RPMI8226 (cell line): ENCODE measurements around the gene ITIH2.
"Not testable (repeated sequence)": the region's sequence is repeated elsewhere in the genome, so short reads cannot be mapped to it uniquely, and the experiment has no call there.

Experiments used
- DNase-seq: peaks from one replicate; pipeline ENCODE4 v3.0.0-alpha.2; 2015

ITIH2 gene

GRCh38 chr10:7752251-7752650 lies 49.1 kb downstream of the ITIH2 start:
- no peak for DNase-seq

- no peak for DNase-seq
Observed at GRCh38 chr10:7755103-7755502, 52.0 kb downstream of the ITIH2 start.

GRCh38 chr10:7756360-7756992 lies 53.4 kb downstream of the ITIH2 start:
- peak; percentile 33 for DNase-seq

GRCh38 chr10:7763929-7764328 lies 60.8 kb downstream of the ITIH2 start:
- DNase-seq = no peak

- DNase-seq = no peak
Observed at GRCh38 chr10:7766241-7766640, 63.1 kb downstream of the ITIH2 start.

- no peak for DNase-seq
Observed at GRCh38 chr10:7767209-7767608, 64.1 kb downstream of the ITIH2 start.

GRCh38 chr10:7768417-7768816 lies 65.3 kb downstream of the ITIH2 start:
- DNase-seq = no peak

GRCh38 chr10:7773845-7774801 lies 71.0 kb downstream of the ITIH2 start:
- peak; percentile 19 for DNase-seq

GRCh38 chr10:7776777-7777176 lies 73.7 kb downstream of the ITIH2 start:
- no peak for DNase-seq

GRCh38 chr10:7782194-7782593 lies 79.1 kb downstream of the ITIH2 start:
- not testable (repeated sequence) for DNase-seq

GRCh38 chr10:7786430-7786829 lies 83.3 kb downstream of the ITIH2 start:
- DNase-seq = no peak

GRCh38 chr10:7787150-7787856 lies 84.2 kb downstream of the ITIH2 start:
- no peak for DNase-seq

- DNase-seq = peak; percentile 97
Observed at GRCh38 chr10:7787857-7788638, 84.9 kb downstream of the ITIH2 start, which contains the start of the genes ATP5F1C and KIN. TSS of gene ATP5F1C (plus strand) at chr10:7788177. CDS start at chr10:7788208, 31 bp downstream. TSS of gene KIN (minus strand) at chr10:7787993. CDS start at chr10:7787933, 60 bp downstream.

- peak; percentile 42 for DNase-seq
Observed at GRCh38 chr10:7788639-7789286, 85.6 kb downstream of the ITIH2 start.

GRCh38 chr10:7789390-7789789 lies 86.3 kb downstream of the ITIH2 start:
- peak; percentile 26 for DNase-seq

- no peak for DNase-seq
Observed at GRCh38 chr10:7792541-7792940, 89.4 kb downstream of the ITIH2 start.

GRCh38 chr10:7794251-7795026 lies 91.3 kb downstream of the ITIH2 start:
- no peak for DNase-seq

GRCh38 chr10:7795605-7796004 lies 92.5 kb downstream of the ITIH2 start:
- no peak for DNase-seq

GRCh38 chr10:7797582-7797981 lies 94.5 kb downstream of the ITIH2 start:
- DNase-seq = no peak
